GM12801 (cell line): ENCODE data around the gene MOB3C.

ENCODE experiments used
- CTCF ChIP-seq: IDR thresholded peaks from one replicate; pipeline ENCODE4 v1.5.1; 2011; ENCODE audit warnings: control low read depth; ENCODE audit not compliant: insufficient read length; ENCODE audit errors: extremely low read depth

MOB3C gene

GRCh38 chr1:46645815-46646214 is 29.2 kb upstream of the MOB3C start:
- no peak for TF ChIP-seq CTCF

GRCh38 chr1:46643368-46643775 is 26.8 kb upstream of the MOB3C start:
- no peak for TF ChIP-seq CTCF

GRCh38 chr1:46642115-46642680 is 25.6 kb upstream of the MOB3C start:
- no peak for TF ChIP-seq CTCF

GRCh38 chr1:46639547-46639946 is 22.9 kb upstream of the MOB3C start:
- no peak for TF ChIP-seq CTCF

- TF ChIP-seq CTCF: no peak
These were observed 22.3 kb upstream of the MOB3C start for GRCh38 chr1:46638921-46639320.

GRCh38 chr1:46637444-46638083 is 21.0 kb upstream of the MOB3C start:
- no peak for TF ChIP-seq CTCF

GRCh38 chr1:46635205-46635604 is 18.6 kb upstream of the MOB3C start:
- no peak for TF ChIP-seq CTCF
